Cerebellar cortex (tissue), 1 donor: ENCODE results near the gene WNT9A.
"Not testable (repeated sequence)": the region's sequence is repeated elsewhere in the genome, so short reads cannot be mapped to it uniquely, and the experiment has no call there.

Experiments used
- DNase-seq: peaks from one replicate; pipeline ENCODE4 v3.0.0-alpha.2; 2015; ENCODE audit warnings: low spot score

The WNT9A gene, protein sequence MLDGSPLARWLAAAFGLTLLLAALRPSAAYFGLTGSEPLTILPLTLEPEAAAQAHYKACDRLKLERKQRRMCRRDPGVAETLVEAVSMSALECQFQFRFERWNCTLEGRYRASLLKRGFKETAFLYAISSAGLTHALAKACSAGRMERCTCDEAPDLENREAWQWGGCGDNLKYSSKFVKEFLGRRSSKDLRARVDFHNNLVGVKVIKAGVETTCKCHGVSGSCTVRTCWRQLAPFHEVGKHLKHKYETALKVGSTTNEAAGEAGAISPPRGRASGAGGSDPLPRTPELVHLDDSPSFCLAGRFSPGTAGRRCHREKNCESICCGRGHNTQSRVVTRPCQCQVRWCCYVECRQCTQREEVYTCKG

DNA sequence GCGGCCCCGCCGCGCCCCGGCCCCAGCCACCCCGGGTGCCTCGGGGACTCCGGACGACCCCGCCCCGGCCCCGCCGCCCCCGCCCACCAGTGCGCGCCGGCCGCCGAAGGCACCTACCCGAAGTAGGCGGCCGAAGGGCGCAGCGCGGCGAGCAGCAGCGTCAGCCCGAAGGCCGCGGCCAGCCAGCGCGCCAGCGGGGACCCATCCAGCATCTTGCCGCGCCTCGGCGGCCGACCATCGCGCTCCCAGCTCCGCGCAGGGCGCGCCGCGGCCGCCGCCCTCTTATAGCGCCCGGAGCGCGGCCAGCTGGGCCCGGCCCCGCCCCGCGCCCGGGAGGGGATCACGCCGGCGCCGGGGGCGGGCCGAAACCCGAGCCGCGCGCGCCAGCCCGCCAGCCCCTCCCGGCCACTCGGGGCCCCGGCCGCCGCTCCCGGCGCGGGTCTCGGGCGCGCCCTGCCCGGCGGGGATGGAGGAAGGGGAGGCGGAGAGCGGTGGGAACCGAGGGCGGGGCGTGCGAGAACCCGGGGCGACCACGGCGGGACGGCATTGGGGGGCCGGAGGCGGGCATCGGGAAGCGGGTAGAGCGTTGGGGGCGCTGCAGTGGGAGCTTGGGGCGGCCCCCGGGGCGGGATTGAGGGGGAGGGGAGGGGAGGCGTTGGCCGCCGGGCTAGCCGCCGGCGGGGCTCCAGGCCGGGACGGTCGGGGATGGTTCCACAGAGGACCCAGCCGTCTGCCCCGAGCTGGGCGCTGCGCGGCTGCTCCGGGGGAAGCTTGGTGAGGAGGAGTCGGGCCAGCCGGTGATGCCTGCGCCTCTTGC lies at the start of gene WNT9A:
Gene WNT9A (minus strand): TSS at position 257 of the 817 bp plus-strand sequence. CDS start 45 bp downstream, at position 212.
- peak; percentile 17 for DNase-seq

DNA sequence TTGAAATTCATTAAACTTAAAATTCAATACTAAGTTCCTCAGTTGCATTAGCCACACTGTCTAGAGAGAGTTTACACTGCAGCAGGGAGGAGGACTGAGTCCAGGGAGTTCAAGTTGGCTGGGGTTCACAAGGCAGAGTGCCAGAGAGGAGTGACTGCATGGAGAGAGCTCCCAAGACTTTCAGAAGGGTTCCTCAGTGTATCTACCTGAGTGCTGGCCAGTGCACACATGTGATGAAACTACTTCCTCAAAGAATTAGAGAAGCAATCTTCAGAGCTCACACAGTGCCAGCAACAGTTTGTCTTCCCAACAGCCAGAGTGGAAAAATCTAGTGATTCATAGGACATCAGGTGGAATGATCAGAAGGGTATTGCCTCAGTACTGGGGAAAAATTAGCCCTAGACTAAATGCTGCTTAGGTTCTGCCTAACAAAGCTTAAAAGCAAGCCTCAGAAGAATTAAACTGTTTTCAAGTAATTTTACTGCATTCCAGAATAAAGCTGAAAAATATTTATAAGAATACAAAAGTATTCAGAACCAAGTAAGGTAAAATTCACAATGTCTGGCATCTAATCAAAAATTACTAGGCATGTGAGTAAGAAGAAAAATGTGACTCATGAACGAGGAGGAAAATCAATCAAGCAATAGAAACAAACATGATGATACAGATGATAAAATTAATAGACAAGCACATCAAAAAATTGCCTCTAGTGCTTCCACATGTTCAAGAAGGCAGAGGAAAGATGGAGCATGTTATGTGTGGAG lies 48.6 kb upstream of the WNT9A start:
- no peak for DNase-seq

DNA sequence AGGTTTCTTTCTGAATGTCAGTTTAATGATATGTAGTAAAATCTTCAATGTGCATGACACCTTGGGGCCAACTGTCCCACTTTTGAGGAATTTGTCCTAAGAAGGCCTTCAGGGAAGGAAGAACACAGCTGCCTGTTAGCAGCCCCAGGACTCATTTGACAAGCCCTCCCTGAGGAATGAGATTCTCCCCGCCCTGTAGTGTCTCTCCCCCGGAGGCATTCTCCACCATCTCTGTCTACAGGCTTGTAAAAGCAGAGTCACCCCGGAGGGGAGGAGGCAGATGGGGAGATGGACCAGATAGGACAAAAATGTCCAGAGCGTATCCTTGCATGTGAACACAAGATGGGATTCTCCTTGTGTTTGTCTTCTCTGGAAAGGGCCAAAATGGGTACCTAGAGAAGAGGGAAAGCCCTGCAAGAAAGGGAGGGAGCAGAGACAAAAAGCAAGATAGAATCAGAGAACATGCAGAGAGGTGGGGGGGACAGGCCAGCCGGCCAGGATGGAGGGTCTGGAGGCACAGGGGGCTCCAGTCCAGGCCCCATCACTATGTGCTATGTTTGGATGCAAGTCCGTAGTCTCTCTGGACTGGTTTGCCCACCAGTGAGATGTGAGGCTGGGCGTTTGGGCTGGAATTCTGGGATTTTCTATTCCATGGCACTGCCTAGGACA lies 47.0 kb upstream of the WNT9A start:
- no peak for DNase-seq

DNA sequence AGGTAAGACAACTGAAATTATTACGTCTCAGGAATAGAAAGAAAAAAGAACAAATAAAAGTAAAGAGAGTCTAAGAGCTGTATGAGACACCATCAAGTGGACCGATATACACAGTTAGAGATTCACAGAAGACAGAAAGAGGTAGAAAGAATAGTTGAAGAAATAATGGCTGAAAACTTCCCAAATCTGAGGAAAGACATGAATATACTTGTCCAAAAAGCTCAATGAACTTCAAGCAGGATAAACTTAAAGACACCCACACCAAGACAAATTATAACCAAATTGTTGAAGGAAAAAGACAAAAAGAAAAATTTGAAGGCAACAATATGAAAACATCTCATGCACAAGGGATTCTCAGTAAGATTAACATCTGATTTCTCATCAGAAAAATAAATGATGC lies 39.4 kb upstream of the WNT9A start:
- DNase-seq: no peak

DNA sequence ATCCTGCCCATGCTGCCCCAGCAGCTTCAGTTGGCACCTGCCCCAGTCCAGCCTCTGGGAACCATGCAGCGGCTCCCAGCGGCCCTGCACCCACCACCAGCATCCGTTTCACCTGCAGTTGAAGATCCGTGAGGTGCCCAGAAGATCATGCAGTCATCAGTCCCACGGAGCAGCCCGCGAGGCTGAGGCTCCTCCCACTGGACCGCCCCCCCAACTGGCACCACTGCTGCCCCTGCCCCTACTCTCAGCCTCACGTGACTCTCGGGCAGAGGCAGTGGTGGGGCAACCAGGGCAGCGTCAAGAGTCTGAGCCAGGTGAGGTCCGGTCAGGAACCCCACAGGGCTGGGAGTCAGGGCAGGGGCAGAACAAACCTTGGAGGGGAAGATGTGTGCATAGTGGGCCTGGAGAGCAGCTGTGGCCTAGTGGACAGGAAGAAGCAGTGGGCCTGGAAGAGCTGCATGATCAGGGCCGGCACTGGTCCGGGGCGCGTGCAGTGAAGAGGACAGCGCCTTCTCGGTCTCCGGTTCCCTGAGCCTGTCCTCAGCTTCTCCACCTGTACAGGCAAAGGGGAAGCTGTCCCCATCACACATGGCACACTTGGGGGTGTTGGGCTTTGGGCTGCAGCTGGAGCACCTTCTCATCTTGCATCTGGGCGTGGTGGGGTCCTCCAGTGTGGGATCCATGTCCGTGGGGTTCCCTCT lies 28.0 kb upstream of the WNT9A start:
- DNase-seq: not testable (repeated sequence)

DNA sequence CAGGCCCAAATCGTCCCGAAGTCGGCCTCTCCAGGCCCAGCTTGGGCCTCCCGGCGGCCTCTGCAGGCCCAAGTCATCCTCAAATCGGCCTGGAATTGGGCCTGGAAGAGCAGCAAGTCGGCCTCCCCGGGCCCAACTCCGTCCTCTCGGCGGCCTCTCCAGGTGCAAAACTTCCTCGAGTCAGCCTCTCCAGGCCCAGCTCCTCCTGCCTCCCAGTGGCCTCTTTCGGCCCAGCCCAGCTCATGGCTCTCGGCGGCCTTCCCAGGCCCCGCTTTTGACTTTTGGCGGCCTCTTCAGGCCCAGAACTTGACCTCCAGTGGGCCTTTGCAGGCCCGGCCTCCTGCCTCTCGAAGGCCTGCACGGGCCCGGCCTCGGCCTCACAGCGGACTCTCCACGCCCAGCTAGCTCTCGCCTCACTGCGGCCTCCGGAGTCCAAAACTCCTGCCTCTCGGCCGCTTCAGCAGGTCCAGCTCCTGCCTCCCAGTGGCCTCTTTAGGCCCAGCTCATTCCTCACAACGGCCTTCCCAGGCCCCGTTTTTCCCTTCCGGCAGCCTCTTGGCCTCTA lies 26.1 kb upstream of the WNT9A start:
- not testable (repeated sequence) for DNase-seq

DNA sequence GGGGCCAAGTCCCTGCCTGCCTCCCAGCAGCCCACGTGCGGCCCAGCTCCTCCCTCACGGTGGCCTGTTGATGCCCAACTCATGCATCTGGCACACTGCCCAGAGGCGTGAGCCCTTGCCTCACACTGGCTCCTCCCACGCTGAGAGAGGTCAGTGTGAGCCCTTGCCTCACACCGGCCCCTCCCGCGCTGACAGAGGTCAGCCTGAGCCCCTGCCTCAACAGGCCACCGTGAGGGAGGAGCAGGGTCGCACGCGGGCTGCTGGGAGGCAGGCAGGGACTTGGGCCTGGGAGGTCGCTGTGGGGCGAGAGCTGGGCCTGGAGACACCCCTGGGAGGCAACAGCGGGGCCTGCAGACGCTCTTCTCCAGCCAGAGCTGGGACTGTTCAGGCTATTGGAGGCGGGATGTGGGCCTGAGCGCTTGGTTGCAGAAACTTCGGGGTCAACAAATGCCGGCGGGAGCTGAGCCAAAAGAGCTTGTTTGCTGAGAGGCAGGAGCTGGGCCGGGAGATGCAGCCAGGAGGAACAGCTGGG lies 25.2 kb upstream of the WNT9A start:
- not testable (repeated sequence) for DNase-seq

DNA sequence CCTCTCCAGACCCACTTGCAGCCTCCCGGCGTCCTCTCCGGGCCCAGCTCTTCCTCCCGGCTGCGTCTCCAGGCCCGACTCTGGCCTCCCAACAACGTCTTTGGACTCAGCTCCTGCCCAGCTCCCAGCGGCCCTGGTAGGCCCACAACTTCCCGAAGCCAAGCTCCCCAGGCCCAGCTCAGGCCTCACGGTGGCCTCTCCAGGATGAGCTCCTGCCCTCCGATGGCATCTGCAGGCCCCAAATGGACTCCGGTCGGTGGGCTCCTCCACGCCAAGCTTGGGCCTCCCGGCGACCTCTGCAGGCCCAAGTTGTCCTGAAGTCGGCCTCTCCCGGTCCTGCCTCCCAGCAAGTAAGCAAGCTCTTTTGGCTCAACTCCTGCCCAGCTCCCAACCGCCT lies 24.5 kb upstream of the WNT9A start:
- not testable (repeated sequence) for DNase-seq

DNA sequence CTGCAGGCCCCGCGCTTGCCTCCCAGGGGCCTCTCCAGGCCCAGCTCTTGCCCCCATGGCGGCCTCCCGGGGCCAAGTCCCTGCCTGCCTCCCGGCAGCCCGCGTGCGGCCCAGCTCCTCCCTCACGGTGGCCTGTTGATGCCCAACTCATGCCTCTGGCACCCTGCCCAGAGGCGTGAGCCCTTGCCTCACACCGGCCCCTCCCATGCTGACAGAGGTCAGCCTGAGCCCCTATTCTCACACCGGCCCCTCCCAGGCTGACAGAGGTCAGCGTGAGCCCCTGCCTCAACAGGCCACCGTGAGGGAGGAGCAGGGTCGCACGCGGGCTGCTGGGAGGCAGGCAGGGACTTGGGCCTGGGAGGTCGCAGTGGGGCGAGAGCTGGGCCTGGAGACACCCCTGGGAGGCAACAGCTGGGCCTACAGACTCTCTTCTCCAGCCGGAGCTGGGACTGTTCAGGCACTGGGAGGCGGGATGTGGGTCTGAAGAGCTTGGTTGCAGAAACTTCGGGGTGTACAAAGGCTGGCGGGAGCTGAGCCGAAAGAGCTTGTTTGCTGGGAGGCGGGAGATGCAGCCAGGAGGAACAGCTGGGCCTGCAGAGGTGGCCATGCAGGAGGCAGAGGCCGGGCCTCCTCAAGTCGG lies 24.0 kb upstream of the WNT9A start:
- DNase-seq: not testable (repeated sequence)

DNA sequence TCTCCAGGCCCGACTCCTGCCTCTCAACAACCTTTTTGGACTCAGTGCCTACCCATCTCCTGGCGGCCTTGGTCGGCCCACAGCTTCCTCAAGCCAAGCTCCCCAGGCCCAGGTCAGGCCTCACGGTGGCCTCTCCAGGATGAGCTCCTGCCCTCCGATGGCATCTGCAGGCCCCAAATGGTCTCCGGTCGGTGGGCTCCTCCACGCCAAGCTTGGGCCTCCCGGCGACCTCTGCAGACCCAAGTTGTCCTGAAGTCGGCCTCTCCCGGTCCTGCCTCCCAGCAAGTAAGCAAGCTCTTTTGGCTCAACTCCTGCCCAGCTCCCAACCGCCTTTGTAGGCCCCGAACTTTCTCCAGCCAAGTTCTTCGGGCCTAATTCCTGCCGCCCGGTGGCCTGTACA lies 23.5 kb upstream of the WNT9A start:
- DNase-seq: not testable (repeated sequence)

DNA sequence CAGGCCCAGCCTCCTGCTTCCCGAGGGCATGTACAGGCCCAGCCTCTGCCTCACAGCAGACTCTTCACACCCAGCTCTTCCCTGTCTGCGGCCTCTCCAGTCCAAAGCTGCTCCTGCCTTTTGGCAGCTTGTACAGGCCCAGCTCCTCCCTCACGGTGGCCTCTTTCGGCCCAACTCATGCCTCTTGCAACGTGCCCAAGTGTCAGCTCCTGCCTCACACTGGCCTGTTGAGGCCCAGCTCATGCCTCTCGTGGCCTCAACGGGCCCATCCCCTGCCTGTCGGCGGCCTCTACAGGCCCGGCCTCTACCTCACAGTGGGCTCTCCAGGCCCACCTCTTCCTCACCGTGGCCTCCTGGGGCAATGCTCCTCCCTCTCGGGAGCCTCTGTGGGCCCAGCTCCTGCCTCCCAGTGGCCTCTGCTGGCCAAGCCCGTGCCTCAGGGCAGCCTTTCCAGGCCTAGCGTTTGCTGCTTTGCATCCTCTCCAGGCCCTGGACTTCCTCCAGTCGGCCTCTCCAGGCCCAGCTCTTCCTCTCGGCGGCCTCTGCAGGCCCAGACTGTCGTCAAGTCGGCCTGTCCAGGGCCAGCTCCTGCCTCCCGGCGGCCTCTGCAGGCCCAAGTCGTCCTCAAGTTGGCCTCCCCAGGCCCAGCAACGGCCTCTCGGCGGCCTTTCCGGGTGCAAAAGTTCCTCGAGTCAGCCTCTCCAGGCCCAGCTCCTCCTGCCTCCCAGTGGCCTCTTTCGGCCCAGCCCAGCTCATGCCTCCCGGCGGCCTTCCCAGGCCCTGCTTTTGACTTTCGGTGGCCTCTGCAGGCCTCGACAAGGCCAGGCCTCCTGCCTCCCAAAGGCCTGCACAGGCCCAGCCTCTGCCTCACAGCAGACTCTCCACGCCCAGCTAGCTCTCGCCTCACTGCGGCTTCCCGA lies 22.6 kb upstream of the WNT9A start:
- not testable (repeated sequence) for DNase-seq

DNA sequence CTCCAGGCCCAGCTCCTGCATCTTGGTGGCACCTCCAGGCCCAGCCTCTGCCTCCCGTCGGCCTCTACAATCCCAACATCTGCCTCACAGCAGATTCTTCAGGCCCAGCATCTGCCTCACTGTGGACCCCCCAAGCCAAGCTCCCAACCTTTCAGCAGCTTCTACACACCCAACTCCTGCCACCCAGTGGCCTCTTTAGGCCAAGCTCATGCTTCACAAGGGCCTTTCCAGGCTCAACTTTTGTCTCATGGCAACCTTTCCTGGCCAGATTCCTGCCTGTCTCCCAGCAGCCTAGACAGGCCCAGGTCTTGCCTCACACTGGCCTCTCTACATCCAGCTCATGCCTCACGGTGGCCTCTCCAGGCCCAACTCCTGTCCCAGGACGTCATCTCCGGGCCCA lies 20.1 kb upstream of the WNT9A start:
- DNase-seq: not testable (repeated sequence)

DNA sequence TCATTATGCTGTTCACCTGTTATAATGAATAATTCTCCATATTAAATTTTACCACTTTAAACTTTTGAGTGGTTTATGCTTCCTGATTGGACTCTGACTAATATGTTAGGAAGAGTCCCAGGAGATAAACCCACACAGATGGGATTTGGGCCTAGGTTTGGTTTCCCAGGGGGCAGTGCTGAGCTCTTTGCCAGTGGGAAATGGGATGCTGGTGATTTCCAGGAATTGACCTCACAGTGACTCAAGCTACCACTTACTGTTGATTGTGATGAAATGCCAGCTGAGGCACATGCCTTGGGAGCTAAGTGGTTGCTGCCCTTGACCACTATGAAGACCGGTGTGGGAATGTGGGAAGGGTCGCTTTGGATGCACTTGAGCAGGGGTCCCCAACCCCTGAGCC lies 19.0 kb upstream of the WNT9A start:
- not testable (repeated sequence) for DNase-seq

DNA sequence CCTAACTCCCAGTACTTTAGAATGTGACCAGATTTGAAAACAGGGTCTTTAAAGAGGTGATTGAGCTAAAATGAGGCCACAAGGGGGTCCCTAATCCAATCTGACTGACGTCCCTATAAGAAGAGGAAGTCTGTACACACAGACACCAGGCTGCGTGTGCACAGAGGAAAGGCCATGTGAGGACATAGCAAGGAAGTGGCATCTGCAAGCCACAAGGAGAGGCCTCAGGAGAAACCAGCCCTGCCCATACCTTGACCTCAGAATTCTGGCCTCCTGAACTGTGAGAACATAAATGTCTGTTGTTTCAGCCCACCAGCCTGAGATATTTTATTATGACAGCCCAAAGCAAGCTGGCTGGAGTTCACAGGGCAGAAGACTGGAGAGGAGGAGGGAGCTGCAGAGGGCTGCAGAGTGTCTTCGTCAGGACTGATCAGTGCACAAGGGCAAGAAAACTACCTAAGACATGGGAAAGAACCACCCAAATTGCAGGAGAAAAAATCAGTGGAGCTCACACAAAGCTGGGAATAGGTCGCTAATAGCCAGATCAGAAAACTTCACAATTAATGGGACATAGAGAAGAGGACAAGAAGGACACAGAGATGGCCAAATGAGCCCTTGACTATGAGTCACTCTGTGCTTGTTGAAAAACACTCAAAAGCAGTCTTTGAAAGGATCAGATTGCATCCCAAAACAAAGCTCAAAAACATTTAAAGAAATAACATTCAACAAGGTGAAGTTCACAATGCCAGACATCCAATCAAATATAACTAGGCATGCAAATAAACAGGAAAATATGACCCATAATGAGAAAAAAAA lies 14.1 kb upstream of the WNT9A start:
- DNase-seq: no peak

DNA sequence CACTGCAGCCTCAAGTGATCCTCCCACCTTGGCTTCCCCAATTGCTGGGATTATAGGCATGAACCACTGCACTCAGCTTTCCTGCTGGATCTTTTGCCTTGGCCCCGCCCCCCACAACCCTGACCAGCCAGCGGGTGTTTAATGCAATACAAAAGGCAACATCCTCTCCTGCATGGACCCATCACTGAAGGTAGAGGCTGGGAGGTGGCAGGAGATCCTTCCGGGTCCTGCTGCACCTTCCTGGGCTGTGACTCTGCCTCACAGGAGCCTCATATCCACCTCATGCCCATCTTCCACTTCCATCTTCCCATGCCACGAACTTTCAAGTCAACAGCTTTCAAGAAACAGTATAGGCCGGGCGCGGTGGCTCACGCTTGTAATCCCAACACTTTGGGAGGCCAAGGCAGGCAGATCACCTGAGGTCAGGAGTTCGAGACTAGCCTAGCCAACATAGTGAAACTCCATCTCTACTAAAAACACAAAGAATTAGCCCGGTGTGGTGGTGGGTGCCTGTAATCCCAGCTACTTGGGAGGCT lies 11.7 kb upstream of the WNT9A start:
- DNase-seq: no peak

DNA sequence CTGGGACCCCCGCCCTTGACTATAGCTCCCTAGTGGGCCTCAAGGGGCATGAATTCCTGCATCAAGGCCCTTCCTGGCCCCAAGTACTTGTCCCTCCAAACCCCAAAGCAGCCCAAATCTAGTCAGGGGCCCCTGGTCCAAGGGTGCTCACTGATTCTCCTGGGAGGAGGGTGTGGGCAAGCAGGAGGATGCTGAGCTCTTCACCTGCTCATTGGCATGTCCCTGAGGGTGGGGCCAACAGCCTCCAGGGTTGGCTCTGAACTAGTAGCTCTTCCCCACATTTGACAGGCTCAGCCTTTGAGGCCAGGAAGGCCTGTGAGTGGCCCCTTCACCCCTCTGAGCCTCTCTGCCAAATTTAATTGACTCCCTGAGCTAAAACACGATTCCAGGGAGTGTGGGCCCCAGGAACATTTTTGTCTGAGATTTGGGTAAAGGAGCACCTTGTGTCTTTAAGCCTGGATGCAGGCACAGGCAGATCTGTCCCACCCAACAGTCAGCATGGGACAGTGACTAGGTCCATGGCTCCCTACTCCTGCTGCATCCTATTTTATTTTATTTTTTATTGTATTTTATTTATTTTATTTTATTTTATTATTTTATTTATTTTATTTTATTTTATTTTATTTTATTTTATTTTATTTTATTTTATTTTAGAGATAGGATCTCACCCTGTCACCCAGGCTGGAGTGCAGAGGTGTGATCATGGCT lies 11.0 kb upstream of the WNT9A start:
- no peak for DNase-seq

DNA sequence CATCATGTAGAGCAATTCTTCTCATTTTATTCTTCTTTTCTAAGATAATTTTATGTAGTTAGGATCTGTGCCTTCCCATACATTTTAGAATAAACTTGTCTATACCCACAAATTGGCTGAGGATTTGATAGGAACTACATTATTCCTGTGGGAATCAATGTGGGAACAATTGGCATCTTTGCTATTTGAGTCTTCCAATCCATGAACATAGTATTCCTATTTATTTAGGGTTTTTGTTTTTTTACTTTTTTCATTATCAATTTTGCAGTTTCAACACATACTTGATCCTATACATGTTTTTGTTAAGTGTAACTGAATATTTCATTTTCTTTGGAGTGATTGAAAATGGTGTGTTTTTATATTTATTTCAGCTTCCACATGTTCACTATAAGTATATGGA lies 8.1 kb upstream of the WNT9A start:
- no peak for DNase-seq
